Neural progenitor cell (in vitro differentiated cells): ENCODE measurements around the gene TCEANC2.

ENCODE experiments used
- CTCF ChIP-seq: fragments of 200-600 bp; sonication (generic); IDR thresholded peaks from 2 replicates; pipeline ENCODE4 v1.5.1; 2017; ENCODE audit warnings: antibody characterized with exemption, mild to moderate bottlenecking
- EZH2 ChIP-seq: fragments of 200-600 bp; sonication (generic); IDR thresholded peaks from 2 replicates; pipeline ENCODE4 v1.6.1; 2017; ENCODE audit warnings: antibody characterized with exemption, mild to moderate bottlenecking, moderate library complexity
- EZH2phosphoT487 ChIP-seq: fragments of 200-600 bp; sonication (generic); IDR thresholded peaks from 2 replicates; pipeline ENCODE4 v1.6.1; 2017; ENCODE audit warnings: antibody characterized with exemption

GRCh38 chr1:54136269-54136896, 83.0 kb downstream of the TCEANC2 start:
- TF ChIP-seq CTCF (no peak), EZH2 (no peak), EZH2phosphoT487 (no peak)
